Measurements from ENCODE around the gene SYT2. TPM values are rescaled to one million over a fixed set of nuclear protein-coding genes. Genes with fewer than 3 reads are reported as not detected.

SYT2 gene
- total RNA-seq, 4 donors from 2014 or later, result 0.19 TPM; not detected in 3

DNA sequence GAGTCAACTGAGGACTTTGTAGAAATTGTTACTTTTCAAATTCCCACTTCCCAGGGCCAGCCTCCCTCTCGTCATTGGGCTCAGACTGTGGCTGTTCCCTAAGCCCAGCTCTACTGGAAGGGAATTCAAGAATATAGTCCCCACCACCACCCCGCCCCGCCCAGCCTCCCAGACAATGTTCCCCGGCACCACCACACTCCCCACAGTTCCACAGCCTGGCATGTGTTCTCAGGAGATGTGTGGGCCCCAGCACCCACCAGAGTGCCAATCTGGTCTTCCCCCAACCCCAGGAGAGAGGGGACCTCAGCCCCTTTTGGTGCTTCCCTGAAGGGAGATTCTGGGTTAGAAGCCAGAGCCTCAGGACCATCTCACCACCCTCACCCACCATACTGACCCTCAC is 120.1 kb downstream of the SYT2 start:
- TF ChIP-seq, protein P1, sequence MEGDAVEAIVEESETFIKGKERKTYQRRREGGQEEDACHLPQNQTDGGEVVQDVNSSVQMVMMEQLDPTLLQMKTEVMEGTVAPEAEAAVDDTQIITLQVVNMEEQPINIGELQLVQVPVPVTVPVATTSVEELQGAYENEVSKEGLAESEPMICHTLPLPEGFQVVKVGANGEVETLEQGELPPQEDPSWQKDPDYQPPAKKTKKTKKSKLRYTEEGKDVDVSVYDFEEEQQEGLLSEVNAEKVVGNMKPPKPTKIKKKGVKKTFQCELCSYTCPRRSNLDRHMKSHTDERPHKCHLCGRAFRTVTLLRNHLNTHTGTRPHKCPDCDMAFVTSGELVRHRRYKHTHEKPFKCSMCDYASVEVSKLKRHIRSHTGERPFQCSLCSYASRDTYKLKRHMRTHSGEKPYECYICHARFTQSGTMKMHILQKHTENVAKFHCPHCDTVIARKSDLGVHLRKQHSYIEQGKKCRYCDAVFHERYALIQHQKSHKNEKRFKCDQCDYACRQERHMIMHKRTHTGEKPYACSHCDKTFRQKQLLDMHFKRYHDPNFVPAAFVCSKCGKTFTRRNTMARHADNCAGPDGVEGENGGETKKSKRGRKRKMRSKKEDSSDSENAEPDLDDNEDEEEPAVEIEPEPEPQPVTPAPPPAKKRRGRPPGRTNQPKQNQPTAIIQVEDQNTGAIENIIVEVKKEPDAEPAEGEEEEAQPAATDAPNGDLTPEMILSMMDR (IDR thresholded peaks at IDR 0.05; ENCODE audit: low read depth), result no peak

DNA sequence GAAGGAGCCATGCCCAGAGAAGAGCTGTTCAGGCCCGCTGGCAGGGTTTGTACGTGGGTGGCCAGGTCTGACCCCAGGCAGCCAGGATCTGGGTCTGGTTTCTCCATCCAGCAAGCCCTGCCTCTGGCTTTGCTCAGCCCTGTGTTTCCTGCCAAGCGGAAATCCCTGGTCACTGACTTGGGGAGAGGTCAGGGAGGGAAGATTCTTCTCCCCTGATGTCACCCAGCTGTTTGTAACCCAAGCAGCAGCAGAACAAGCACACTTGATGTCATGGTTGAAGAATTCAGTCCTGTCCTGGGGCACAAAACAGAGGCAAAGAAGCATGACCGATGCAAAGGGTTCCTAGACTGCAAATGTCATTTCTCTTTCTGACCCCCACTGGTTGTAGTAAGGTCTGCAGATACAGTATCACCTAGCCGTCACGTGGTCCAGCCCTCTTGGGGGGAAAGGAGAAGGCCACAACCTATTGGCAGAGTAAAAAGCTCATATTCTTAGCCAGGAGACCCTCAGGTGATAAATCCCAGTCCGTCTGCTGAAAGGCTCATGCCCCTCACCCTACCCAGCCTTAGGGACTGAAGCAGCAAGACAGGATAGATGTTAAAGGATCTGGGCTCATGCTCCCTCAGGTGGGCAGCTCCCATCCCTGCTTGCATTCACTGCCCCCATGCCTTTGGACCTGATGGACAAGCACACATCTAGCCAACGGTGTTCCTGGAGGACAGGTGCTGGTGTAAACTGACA is 120.9 kb downstream of the SYT2 start:
- TF ChIP-seq, protein P1 (IDR thresholded peaks at IDR 0.05; ENCODE audit: low read depth), result no peak

DNA sequence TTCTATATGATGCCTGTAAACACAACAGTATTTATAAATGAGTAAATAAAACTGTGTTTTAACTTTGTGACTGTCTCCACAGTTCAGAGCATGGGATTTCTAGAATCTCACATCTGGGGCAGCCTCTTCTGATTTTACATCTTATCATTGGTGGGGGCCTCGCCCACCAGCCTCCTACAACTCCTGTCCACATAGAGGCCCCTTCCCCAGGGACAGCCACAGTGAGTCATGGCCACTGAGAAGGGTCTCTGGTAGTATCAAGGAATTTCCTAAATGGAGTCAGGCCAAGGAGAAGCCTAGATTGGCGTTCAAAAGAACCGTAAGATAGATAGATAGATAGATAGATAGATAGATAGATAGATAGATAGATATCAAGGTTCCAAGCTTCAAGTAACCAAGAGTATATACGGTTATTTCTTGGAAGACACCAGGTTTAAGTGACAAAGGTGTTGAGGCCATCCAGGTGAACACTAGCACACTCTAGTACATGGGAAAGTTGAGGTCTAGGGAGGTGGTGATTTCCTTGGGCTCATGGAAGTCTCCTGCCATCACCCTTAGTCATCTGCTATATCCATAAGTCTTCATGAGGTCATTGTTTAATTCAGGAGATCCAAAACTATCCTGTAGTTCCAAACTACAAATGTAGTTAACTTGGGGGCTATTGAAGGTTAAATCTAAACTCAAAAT is 121.6 kb downstream of the SYT2 start:
- TF ChIP-seq, protein P1 (IDR thresholded peaks at IDR 0.05; ENCODE audit: low read depth), result no peak

DNA sequence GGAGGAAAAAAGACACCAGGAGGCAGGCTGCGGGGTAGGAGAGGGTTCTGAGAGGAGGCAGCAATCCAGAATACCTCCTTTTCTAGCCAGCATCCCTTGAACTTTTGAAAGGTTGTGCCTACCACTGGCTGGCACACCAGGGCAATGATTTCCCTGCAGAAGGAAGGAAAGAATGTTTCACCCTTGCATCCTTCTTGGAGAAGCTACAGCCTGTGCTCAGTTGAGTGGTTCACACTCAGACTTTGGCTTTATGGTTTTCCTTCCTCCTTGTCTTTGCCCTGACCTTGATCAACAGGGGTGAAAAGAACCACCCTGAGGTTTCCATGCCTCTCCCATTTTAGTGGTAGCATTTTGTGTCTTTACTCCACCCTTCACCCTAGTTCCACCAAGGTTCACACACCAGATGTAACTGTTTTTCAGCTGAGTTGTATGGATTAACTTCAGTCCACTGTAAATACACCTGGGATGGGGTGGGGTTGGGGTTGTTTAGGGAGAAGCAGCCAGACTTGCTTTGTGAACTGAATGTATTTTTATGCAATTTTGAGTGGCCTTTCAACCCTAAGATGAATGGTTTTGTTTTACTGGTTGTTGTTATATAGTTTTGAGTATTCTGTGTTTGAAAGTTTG is 122.3 kb downstream of the SYT2 start:
- TF ChIP-seq, protein P1 (IDR thresholded peaks at IDR 0.05; ENCODE audit: low read depth), result no peak

DNA sequence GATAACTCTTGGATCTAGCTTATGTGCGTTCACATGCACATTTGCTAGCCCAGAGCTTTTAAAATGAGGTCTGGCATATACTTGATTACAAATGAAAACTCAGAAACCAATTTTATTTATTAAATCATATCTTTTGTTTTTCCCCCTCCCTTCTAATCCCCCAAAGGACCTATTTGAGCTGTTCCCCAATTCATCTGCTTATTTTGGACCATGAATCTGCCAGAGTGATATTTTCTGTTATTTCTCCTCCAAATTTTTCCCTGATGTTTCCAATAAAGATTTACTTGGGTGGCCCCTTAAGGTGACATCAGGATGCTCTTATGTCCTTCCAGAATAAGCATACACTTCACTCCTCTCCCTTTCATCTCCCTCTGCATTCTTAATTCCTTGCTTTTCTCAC is 123.4 kb downstream of the SYT2 start:
- TF ChIP-seq, protein P1 (IDR thresholded peaks at IDR 0.05; ENCODE audit: low read depth), result no peak

DNA sequence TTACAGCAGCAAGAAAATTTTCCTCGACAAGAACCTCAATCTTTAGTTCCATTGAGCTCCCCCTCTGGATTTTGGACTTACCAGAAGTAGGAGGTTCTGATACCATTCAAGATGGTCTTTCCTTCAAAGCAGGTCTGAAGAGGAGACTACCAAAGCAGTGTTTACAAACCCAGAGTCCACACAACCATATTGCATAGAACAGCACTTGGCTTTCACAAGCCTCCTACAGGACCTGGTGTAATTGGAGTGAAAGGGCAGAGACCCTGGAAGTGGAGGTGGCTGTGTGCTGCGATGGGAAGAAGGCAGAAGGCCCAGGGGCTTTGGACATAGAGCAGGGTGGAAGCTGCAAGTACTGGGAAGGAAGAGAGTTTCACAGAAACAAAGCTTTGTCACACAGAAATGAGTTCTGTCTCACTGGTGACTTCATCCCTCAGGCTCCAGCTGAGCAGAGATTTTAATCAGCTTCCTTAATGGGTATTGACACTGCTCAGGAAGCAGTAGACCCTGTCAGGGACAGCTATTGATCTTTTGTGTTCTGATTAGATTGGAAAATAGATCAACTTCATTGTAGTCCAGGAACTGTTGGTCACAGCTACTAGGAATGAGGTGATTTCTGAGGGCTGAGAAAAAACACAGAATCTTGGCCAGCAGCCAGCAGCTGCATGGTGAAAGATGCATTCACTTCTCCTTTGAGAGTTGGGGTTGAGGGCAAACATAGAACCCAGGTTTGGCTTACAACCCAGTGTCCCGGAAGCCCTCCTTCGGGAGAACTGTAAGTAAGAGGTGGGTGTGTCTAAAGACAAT is 124.0 kb downstream of the SYT2 start:
- TF ChIP-seq, protein P1 (IDR thresholded peaks at IDR 0.05; ENCODE audit: low read depth), result no peak

Data from subcutaneous adipose tissue (tissue), 4 donors.